ENCODE results near the gene CDKN2B-AS1.

CDKN2B-AS1 gene

GRCh38 chr9:21974722-21975409 lies 19.7 kb upstream of the CDKN2B-AS1 start (continued):
- TF ChIP-seq TSHZ1 (tag by site-specific recombination; IDR thresholded peaks at IDR 0.05; ENCODE audit: borderline replicate concordance) (no peak), KLF16 (tag by site-specific recombination; IDR thresholded peaks at IDR 0.05) (peak; percentile 43; the same call in 1 of the 2 replicates), KLF1 (tag by site-specific recombination; IDR thresholded peaks at IDR 0.05) (peak; percentile 46; the same call in 1 of the 2 replicates), ZNF76 (tag by site-specific recombination; IDR thresholded peaks at IDR 0.05; ENCODE audit: borderline replicate concordance, low read depth) (no peak; the same call in 1 of the 2 replicates), SP3 (tag by site-specific recombination; IDR thresholded peaks at IDR 0.05) (peak; percentile 84), PRDM6 (tag by site-specific recombination; IDR thresholded peaks at IDR 0.05) (no peak), ZEB2 (tag by site-specific recombination; IDR thresholded peaks at IDR 0.05) (peak; percentile 88), IKZF3 (tag by site-specific recombination; IDR thresholded peaks at IDR 0.05) (peak; percentile 62), ZNF169 (tag by site-specific recombination; IDR thresholded peaks at IDR 0.05) (no peak), ZNF473 (tag by site-specific recombination; IDR thresholded peaks at IDR 0.05) (no peak), PATZ1 (tag by site-specific recombination; IDR thresholded peaks at IDR 0.05) (peak; percentile 93), ZNF311 (tag by site-specific recombination; IDR thresholded peaks at IDR 0.05; ENCODE audit: borderline replicate concordance) (no peak), ZNF148 (tag by site-specific recombination; IDR thresholded peaks at IDR 0.05; ENCODE audit: borderline replicate concordance) (no peak), HIC1 (tag by site-specific recombination; IDR thresholded peaks at IDR 0.05) (peak; percentile 82), YY2 (tag by site-specific recombination; IDR thresholded peaks at IDR 0.05) (no peak), ZXDB (tag by site-specific recombination; IDR thresholded peaks at IDR 0.05) (no peak), ZNF366 (tag by site-specific recombination; conservative IDR thresholded peaks at IDR 0.05) (no peak), KLF10 (tag by site-specific recombination; IDR thresholded peaks at IDR 0.05) (0 out of 2 replicates have a peak, but pooled peaks have one; percentile 31), ZNF776 (tag by site-specific recombination; IDR thresholded peaks at IDR 0.05; ENCODE audit: borderline replicate concordance) (no peak), ZIC2 (tag by site-specific recombination; IDR thresholded peaks at IDR 0.05) (peak; percentile 93), ZBTB11 (tag by site-specific recombination; conservative IDR thresholded peaks at IDR 0.05; ENCODE audit: low read depth) (peak; percentile 94), ZFHX2 (tag by site-specific recombination; conservative IDR thresholded peaks at IDR 0.05) (peak; percentile 81), ZNF843 (tag by site-specific recombination; IDR thresholded peaks at IDR 0.05) (peak; percentile 51; the same call in 1 of the 2 replicates), ZSCAN30 (tag by site-specific recombination; IDR thresholded peaks at IDR 0.05) (peak; percentile 55)
